Camera-type eye (tissue), 1 donor: ENCODE results near the gene ZNF566. TPM values are rescaled to one million over a fixed set of nuclear protein-coding genes. Genes with fewer than 3 reads are reported as not detected.

Source experiments
- total RNA-seq: library from RNA; depleted of rRNA; stranded (reverse); fragments of >200 nt; gene quantifications from one replicate; pipeline ENCODE4 v1.2.3, GENCODE V29; 2014

Gene ZNF566
- total RNA-seq = 43.4 TPM

DNA sequence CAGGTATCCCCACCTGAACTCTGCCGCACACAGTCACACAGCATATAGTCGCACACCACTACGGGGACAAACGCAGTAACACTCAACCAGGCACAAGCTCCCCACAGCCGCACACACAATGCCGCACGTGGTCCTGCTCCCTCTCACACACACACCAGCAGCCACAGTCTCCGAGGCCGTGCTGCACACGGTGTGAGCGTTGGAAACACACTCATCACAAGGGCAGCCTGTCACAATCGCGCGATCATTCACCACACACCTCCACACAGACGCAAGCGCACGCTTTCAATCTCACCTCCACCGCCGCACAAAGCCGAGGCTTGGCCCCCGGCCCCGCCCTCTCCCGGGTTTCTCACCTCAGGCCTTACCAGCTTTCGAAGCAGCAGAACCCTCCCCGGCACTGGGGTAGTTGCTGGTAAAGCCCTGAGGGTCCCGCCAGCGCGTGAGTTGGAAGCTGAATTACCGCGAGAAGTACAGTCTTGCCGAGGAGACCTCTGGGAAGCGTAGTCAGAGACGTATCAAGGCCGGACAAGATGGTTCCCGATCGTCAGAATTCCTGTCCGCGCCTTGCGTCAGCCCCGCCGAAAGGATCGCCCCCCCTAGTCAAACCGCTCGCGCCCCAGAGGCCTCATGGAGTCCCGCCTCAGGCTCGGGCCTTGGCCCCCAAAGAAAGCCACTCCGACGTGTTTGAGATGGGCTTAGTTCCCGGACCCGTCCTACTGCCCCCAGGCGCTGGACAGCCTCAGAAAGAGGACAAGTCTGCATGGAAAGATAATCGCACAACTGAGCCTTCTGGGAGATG, at the start of gene ZNF566:
Gene ZNF566, minus strand, starts transcription at position 444 of the 802 bp plus-strand sequence. CDS start 13,004 bp downstream, outside the sequence.

GRCh38 chr19:36528194-36528920, 39.0 kb upstream of the ZNF566 start, which contains the start of gene ZNF260:
ZNF260 (minus strand) TSS chr19:36528271; CDS start chr19:36515238, 13,033 bp downstream.

DNA sequence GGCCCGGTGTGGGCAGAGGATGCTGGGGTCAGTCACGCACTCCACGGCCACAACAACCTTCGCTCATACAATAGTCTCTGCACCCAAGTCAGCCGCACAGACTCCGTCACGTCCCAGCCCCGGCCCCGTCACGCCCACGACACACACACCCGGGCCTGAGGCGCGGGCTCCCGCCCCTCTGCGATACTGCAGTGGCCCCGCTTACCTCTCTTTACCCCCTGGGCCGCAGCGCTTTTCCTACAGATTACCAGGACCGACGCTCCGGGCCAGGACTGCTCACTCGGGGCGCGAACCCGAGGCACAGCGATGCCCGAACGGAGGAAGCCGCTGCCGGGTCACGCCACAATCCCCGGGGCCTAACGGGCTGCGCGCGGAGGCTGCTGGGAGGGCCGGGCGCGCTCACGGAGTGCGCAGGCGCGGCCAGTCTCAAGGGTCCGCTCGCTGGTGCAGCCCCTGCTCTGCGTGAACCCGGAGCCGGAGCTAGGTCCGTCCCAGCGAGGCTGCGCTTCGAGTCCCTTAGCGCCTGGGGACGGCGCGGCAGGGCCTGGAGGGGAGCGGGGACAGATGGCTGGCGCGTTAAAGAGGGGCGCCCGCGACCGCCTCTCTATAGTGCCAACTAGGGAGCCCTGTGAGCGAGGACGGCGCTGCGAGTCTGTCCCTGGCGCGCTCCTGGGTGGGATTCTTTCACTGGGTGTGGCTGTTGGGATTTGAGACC, 70.9 kb downstream of the ZNF566 start, which contains the start of gene ZFP82:
Gene ZFP82, minus strand, starts transcription at position 358 of the 715 bp plus-strand sequence. CDS start 8,855 bp downstream, outside the sequence.

Other genes with a start within 250 kb of the ZNF566 start
- 33.5 TPM for gene ZFP14, start 110.4 kb downstream of the ZNF566 start, total RNA-seq
- 32.9 TPM for gene ZFP82, start 70.9 kb downstream of the ZNF566 start, total RNA-seq
- 49.8 TPM for gene ZNF260, start 38.7 kb upstream of the ZNF566 start, total RNA-seq
- 48.1 TPM for gene ZNF529, start 83.7 kb upstream of the ZNF566 start, total RNA-seq
- gene ZNF382, start 115.8 kb upstream of the ZNF566 start, total RNA-seq = 74.7 TPM
- gene ZNF461, start 177.3 kb upstream of the ZNF566 start, total RNA-seq = 37.4 TPM
- 20.6 TPM for gene ZNF567, start 198.1 kb upstream of the ZNF566 start, total RNA-seq